Measurements from ENCODE around the gene SERPINH1.

SERPINH1 gene

GRCh38 chr11:75596914-75597313 lies 34.9 kb downstream of the SERPINH1 start:
- DNase-seq (ENCODE audit: low spot score): no peak

- peak; percentile 72 for DNase-seq (ENCODE audit: low spot score)
Observed at GRCh38 chr11:75597636-75598035, 35.6 kb downstream of the SERPINH1 start.

DNA sequence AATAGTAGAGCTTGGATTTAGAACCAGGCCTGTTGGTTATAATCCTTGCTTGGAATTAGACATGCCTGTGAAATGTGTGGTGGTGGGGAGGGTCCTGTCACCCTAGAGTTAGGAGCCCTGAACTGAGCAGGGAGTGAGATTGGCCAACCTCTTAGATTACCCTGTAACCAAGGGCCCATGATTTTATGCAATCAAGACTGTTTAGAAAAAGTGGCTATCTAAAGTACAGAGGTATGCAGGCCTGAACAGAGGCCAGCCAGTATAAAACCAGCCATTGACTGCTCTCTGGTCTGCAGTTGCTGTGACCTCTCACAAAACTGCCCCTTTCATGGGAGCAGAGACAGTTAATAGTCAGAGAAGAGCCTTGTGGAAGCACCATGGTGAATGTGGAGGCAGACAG lies 36.2 kb downstream of the SERPINH1 start:
- DNase-seq (ENCODE audit: low spot score): no peak

GRCh38 chr11:75598900-75599299 lies 36.8 kb downstream of the SERPINH1 start:
- DNase-seq (ENCODE audit: low spot score): no peak

DNA sequence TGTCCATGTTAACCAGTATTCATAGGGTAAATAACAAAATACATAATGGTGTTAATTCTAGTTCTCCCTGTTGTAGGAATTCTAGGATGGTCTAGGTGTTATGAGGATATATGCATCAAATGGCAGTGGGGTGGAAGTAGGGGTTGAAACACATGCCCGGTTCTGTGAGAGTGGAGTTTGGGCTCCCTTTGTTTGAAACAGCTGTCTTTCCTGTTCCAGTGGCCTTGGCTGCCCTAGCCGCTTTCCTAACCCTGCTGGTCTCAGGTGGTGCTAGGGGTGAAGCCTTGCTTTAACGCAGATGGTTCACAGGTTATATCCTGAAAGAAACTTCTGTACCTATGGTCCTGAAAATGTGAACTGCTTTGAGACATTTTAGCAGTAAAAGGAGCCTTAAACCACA lies 38.3 kb downstream of the SERPINH1 start:
- no peak for DNase-seq (ENCODE audit: low spot score)

DNA sequence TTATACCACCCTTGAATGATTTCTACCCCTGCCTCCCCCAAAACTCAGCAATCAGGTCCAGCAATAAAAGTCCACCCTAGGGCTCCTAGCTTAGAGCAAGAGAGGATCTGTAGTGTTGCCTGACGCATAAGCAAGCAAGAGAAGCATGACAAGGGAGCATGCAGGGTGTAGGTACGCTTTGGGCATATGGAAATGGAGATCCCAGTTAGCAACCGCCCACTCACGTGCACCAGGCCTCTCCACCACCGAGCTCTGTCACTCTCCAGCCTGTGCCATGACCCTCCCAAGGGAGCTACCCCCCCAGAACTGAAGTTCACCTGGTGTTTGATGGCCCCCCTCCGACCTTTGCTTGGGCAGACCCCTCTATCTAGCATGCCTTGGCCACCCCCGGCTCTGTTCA lies 39.4 kb downstream of the SERPINH1 start:
- DNase-seq (ENCODE audit: low spot score): no peak

DNA sequence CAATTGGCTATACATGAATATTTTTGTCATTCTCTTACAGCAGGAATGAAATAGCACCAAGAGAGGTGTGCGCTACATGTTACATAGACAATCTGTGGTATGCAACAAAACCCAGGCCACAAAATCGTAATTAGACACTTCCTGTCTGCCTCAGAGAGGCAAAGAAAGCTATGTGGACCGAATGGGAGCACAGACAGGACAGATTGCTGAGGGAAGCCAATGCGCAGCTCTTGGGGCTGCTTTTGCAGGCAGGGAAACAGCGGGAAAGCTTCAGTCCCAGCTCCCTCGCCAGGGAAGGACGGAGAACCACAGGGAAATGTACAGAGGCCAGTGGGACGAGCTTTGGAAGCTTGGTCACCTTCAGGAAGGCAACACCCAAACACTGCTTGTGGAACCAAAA lies 40.9 kb downstream of the SERPINH1 start:
- peak; percentile 33 for DNase-seq (ENCODE audit: low spot score)

- DNase-seq (ENCODE audit: low spot score): no peak
Observed at GRCh38 chr11:75603791-75604736, 42.0 kb downstream of the SERPINH1 start.

GRCh38 chr11:75606099-75606498 lies 44.0 kb downstream of the SERPINH1 start:
- no peak for DNase-seq (ENCODE audit: low spot score)

- no peak for DNase-seq (ENCODE audit: low spot score)
Observed at GRCh38 chr11:75611823-75612222, 49.8 kb downstream of the SERPINH1 start.

GRCh38 chr11:75615751-75616150 lies 53.7 kb downstream of the SERPINH1 start:
- DNase-seq (ENCODE audit: low spot score): no peak

GRCh38 chr11:75616281-75616680 lies 54.2 kb downstream of the SERPINH1 start:
- no peak for DNase-seq (ENCODE audit: low spot score)

Measured in SW480 (cell line).